Measurements from ENCODE around the gene PRR19.
"Not testable (repeated sequence)": the region's sequence is repeated elsewhere in the genome, so short reads cannot be mapped to it uniquely, and the experiment has no call there.

Gene PRR19

DNA sequence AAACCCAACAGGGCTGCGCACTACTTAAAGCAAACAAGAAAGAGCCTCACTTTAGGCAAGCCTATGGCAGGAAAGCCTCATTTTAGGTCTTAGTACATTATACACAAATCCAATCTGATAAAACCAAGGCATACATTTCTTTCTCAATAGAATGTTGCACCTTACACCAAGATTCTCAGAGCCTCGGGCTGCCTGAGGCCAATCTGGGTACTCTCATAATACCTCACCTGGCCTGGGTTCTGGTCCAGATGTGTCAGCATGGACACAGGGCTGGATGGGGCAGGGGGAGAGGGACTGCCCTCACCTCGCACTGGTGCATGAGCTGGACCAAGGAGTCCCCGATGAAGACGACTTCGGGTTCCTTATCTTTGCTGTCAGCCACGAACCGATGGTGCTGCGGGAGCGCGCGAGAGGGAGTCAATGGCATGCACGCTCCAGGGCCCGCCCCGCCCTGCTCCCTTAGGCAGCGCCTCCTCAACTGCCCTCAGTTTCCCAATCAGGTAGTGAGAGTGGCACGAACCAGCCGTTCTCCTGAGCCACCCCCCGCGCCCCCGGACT, at the start of gene PRR19:
PRR19 (plus strand) TSS at position 487 of the 558 bp plus-strand sequence. CDS start 7,453 bp downstream, outside the sequence.
- Mint-ChIP-seq H3K4me1 (peaks cover 25% of the 10 kb centered on the region), H3K27me3 (no peaks in the 10 kb centered on the region), H3K27ac (peak within 1 kb of the TSS; percentile 94), H3K4me3 (peak within 1 kb of the TSS; percentile 91), H3K36me3 (no peaks in the 10 kb centered on the region), H3K9me3 (no peaks in the 10 kb centered on the region)

- H3K27ac Mint-ChIP-seq: peak overlapping the region; percentile 94
- no peaks in the 10 kb centered on the region for H3K27me3 Mint-ChIP-seq
- H3K9me3 Mint-ChIP-seq: no peaks in the 10 kb centered on the region
- peaks cover 34% of the 10 kb centered on the region for H3K4me1 Mint-ChIP-seq
- H3K36me3 Mint-ChIP-seq: peaks cover 5% of the 10 kb centered on the region
- H3K4me3 Mint-ChIP-seq: peak overlapping the region; percentile 92
Measured at GRCh38 chr19:42252365-42253244, 49.3 kb upstream of the PRR19 start.

DNA sequence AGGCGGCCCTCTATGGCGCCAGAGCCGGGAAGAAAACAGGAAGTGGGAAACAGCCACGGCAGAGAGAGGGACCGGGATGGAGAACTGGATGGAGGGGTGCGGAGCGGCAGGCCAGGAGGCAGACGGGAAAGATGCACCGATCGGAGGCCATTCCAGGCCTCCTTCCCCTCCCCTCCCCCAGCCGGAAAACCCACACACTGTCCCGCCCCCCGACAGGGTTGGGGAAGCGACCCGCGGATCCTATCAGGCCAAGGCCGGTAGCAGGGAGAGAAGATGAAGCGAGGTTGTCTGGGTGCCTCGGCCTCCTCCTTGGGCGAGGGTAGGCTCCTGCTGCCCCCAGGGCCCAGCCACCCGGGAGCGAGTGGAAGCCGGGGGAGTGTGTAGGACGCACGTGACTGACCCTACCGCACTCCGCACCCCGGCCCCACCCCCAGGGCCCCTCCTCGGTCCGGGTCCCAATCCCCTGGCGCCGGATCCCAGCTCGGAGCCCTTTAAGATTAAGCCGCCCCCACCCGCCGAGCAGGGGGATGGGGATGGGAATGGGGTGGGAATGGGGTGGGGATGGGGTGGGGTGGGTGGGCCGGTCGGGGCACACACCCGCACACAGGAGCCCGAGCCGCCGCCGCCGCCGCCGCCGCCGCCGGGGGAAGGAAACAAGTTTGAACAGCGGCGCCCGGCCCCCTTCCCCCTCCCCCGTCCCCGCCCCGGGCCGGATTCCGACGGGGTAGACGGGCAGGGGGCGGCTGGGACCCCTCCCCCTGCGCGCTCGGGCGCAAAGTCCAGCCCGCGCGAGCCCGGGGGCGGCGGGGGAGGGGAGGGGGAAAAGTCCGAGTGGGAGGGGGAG, 48.5 kb upstream of the PRR19 start:
- peaks cover 5% of the 10 kb centered on the region for H3K36me3 Mint-ChIP-seq
- peaks cover 34% of the 10 kb centered on the region for H3K4me1 Mint-ChIP-seq
- no peaks in the 10 kb centered on the region for H3K9me3 Mint-ChIP-seq
- peak overlapping the region; percentile 92 for H3K4me3 Mint-ChIP-seq
- H3K27ac Mint-ChIP-seq: peak overlapping the region; percentile 94
- H3K27me3 Mint-ChIP-seq: no peaks in the 10 kb centered on the region

DNA sequence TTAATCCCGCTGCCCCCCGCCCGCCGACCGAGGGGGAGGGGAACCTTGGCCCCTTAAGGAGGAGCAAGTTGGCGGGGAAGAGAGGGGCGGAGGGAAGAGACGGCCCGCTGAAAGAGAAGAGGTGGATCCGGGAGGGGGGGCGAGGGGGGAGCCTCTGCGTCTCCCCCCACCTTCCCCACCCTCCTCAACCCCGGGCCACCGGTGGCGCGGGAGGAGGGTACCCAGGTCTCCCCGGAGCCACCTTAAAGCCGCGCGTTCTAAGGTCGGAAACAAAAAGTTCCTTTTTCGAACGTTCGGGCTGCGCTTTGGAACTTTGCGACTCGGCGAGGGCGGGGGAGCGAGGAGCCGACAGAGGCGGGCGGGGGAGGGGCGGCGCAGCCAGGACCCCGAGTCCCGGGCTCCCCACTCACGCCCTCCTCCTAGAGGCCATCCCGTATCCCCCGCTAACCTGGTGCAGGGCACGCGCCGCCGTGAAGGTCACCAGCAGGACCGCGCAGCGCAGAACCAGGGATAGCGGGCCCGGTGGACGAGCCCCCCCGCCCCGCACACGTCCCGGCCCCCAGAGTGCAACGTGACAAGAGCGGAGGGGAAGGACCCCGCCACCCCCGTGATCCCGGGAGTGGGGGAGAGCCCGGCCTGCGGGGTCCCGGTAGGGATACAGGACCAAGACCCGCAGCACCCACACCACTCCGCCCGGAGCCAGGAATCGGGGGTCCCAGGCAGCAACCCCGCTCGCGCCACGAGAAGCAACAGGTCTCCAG, 47.7 kb upstream of the PRR19 start:
- Mint-ChIP-seq H3K4me3 (peak overlapping the region; percentile 67), H3K9me3 (no peaks in the 10 kb centered on the region), H3K27me3 (no peaks in the 10 kb centered on the region), H3K4me1 (peaks cover 34% of the 10 kb centered on the region), H3K27ac (peak overlapping the region; percentile 80), H3K36me3 (peaks cover 5% of the 10 kb centered on the region)

DNA sequence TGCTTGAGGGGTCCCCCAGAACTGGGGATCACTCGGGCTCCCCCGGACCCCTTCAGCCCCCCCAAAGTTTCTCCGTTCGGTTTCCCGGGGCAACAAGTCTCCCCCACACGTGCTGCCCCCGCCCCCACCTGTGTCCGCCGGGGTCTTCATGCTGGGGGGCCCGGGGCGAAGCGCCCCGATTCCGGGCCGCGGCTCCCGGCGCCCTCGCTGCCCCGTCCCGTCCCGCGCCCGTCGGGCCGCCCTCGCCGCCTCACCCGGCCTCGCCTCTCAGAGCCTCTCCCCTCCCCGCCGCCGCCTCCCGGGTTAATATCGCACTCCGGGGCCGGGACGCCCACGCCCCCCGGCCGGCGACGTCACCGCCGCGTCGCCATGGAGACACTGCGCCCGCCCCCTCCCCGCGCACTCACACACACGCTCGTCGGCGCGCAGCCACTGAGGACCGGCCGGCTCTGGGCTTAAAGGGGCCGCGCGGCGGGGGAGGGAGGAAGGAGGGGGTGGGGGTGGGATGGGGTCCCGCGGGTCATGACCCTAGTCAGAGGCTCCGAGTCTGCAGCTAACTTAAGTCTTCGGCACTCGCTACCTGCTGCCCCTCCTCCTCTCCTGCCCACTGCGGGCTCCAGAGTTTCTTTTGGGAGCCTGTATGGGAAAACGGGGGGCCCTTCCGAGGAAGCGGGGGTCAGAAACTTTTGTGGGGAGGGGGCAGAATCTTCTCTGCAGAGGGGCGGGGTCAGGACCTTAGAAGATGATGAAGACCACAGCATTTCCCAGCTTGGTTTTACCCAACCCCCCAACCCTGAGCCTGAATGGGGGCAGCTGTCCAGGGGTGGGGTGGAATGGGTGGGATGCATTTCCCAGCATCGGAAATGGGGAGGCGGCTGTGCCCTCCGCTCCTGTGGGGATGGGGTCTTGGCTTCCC, 46.8 kb upstream of the PRR19 start, which contains the start of gene ERF:
ERF (minus strand) TSS at position 279 of the 916 bp plus-strand sequence; CDS start at position 150, 129 bp downstream.
- peak within 1 kb of the TSS; percentile 80 for H3K27ac Mint-ChIP-seq
- peaks cover 30% of the 10 kb centered on the region for H3K4me1 Mint-ChIP-seq
- peaks cover 5% of the 10 kb centered on the region for H3K36me3 Mint-ChIP-seq
- H3K9me3 Mint-ChIP-seq: no peaks in the 10 kb centered on the region
- no peaks in the 10 kb centered on the region for H3K27me3 Mint-ChIP-seq
- peak within 1 kb of the TSS; percentile 67 for H3K4me3 Mint-ChIP-seq

- Mint-ChIP-seq H3K36me3 (peaks cover 5% of the 10 kb centered on the region), H3K4me1 (peaks cover 26% of the 10 kb centered on the region), H3K9me3 (no peaks in the 10 kb centered on the region), H3K27ac (no peak overlapping the region), H3K27me3 (no peaks in the 10 kb centered on the region), H3K4me3 (peak overlapping the region; percentile 67)
Measured at GRCh38 chr19:42255766-42256745, 45.9 kb upstream of the PRR19 start.

- H3K4me3 Mint-ChIP-seq, H3K27ac Mint-ChIP-seq, H3K27me3 Mint-ChIP-seq, H3K36me3 Mint-ChIP-seq, H3K9me3 Mint-ChIP-seq: not testable (repeated sequence)
- H3K4me1 Mint-ChIP-seq: peaks cover 11% of the 10 kb centered on the region
Measured at GRCh38 chr19:42257842-42258241, 44.1 kb upstream of the PRR19 start.

- H3K4me1 Mint-ChIP-seq: peaks cover 1% of the 10 kb centered on the region
- no peaks in the 10 kb centered on the region for H3K9me3 Mint-ChIP-seq
- H3K36me3 Mint-ChIP-seq: no peaks in the 10 kb centered on the region
- H3K27me3 Mint-ChIP-seq: no peaks in the 10 kb centered on the region
- peak overlapping the region; percentile 36 for H3K27ac Mint-ChIP-seq
- no peak overlapping the region for H3K4me3 Mint-ChIP-seq
Measured at GRCh38 chr19:42261763-42262162, 40.2 kb upstream of the PRR19 start.

GRCh38 chr19:42266105-42266504, 35.8 kb upstream of the PRR19 start:
- H3K4me3 Mint-ChIP-seq, H3K36me3 Mint-ChIP-seq, H3K9me3 Mint-ChIP-seq, H3K27me3 Mint-ChIP-seq, H3K27ac Mint-ChIP-seq: not testable (repeated sequence)
- H3K4me1 Mint-ChIP-seq: peaks cover 23% of the 10 kb centered on the region

DNA sequence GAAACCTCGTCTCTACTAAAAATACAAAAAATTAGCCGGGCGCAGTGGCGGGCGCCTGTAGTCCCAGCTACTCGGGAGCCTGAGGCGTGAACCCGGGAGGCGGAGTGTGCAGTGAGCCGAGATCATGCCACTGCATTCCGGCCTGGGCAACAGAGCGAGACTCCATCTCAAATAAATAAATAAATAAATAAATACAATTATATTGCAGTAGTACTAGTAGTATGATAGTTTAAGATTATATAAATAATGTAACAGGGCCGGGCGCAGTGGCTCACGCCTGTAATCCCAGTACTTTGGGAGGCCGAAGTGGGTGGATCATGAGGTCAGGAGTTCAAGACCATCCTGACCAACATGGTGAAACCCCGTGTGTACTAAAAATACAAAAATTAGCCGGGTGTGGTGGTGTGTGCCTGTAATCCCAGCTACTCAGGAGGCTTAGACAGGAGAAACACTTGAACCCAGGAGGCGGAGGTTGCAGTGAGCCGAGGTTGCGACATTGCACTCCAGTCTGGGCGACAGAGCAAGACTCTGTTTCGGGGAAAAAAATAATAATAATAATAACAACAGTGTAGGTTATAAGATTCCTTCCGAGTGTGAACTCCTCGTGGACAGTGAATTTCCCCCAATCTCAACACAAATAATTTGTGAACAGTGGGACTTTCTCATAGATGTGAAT, 34.9 kb upstream of the PRR19 start:
- not testable (repeated sequence) for H3K27me3 Mint-ChIP-seq, H3K9me3 Mint-ChIP-seq, H3K4me3 Mint-ChIP-seq, H3K27ac Mint-ChIP-seq, H3K36me3 Mint-ChIP-seq
- H3K4me1 Mint-ChIP-seq: peaks cover 29% of the 10 kb centered on the region

DNA sequence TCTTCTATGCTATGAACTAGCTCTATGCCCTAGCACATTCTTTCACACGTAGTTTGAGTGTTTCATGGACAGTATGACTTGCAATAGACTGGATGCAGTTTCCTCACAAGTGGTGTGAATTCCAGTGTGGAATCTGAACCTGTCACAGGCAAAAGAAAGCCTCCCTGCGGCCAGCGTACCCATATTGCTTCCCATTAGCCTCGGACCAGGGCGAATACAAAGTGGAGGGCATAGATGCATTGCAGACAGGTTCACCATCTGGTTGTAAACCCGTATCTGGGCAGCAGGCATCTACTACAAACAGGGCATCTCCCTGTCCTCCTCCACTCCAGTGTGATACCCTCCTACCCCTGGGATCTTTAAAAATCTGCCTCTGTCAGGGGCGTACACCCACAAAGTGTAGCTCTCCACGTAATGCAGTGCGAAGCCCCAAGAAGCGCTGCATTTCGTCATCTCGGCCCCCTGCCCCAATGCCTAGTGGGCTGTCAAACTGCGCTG, 34.2 kb upstream of the PRR19 start:
- H3K27ac Mint-ChIP-seq: no peak overlapping the region
- no peaks in the 10 kb centered on the region for H3K27me3 Mint-ChIP-seq
- peaks cover 29% of the 10 kb centered on the region for H3K4me1 Mint-ChIP-seq
- H3K36me3 Mint-ChIP-seq: no peaks in the 10 kb centered on the region
- no peak overlapping the region for H3K4me3 Mint-ChIP-seq
- no peaks in the 10 kb centered on the region for H3K9me3 Mint-ChIP-seq

GRCh38 chr19:42268142-42268703, 33.7 kb upstream of the PRR19 start:
- Mint-ChIP-seq H3K9me3 (no peaks in the 10 kb centered on the region), H3K36me3 (no peaks in the 10 kb centered on the region)

More at GRCh38 chr19:42268142-42268703, 33.7 kb upstream of the PRR19 start:
- H3K4me3 Mint-ChIP-seq: no peak overlapping the region
- no peaks in the 10 kb centered on the region for H3K27me3 Mint-ChIP-seq
- H3K4me1 Mint-ChIP-seq: peaks cover 32% of the 10 kb centered on the region
- H3K27ac Mint-ChIP-seq: no peak overlapping the region
